OCI-LY1 (cell line): ENCODE data around the gene GFPT2.
"Not testable (repeated sequence)": the region's sequence is repeated elsewhere in the genome, so short reads cannot be mapped to it uniquely, and the experiment has no call there.

Source experiments
- H2AFZ ChIP-seq: fragments of 200-600 bp; sonication (generic), shearing (Covaris generic); 2 replicates; pipeline ENCODE4 v1.6.0; 2014; ENCODE audit warnings: antibody characterized with exemption, mild to moderate bottlenecking, low read length
- H3F3A ChIP-seq: fragments of 200-600 bp; sonication (generic), shearing (Covaris generic); 2 replicates; pipeline ENCODE4 v1.6.0; 2014; ENCODE audit warnings: mild to moderate bottlenecking, antibody characterized with exemption, low read length, moderate library complexity; ENCODE audit not compliant: insufficient read depth
- H3K27ac ChIP-seq: fragments of 200-600 bp; sonication (generic); 2 replicates; pipeline ENCODE4 v1.5.1; 2014; ENCODE audit warnings: low read length, mixed run types, mild to moderate bottlenecking, low read depth; ENCODE audit not compliant: poor library complexity, severe bottlenecking
- H3K27me3 ChIP-seq: fragments of 200-600 bp; sonication (generic); 2 replicates; pipeline ENCODE4 v1.6.0; 2014; ENCODE audit warnings: antibody characterized with exemption, mild to moderate bottlenecking, low read length, moderate library complexity; ENCODE audit not compliant: insufficient read depth
- H3K36me3 ChIP-seq: fragments of 200-600 bp; sonication (generic); 2 replicates; pipeline ENCODE4 v1.6.1; 2014; ENCODE audit warnings: mild to moderate bottlenecking, antibody characterized with exemption, low read length, moderate library complexity, mixed read lengths; ENCODE audit not compliant: insufficient read depth
- H3K4me1 ChIP-seq: fragments of 200-600 bp; sonication (generic); 2 replicates; pipeline ENCODE4 v1.5.1; 2014; ENCODE audit warnings: mild to moderate bottlenecking, low read length, moderate library complexity; ENCODE audit not compliant: insufficient read depth, severe bottlenecking
- H3K4me2 ChIP-seq: fragments of 200-600 bp; sonication (generic), shearing (Covaris generic); 2 replicates; pipeline ENCODE4 v1.6.1; 2014; ENCODE audit warnings: low read length
- H3K4me3 ChIP-seq: fragments of 200-600 bp; sonication (generic); 2 replicates; pipeline ENCODE4 v1.5.1; 2014; ENCODE audit warnings: low read length, low read depth, mild to moderate bottlenecking, mixed read lengths; ENCODE audit not compliant: poor library complexity, severe bottlenecking
- H3K79me2 ChIP-seq: fragments of 200-600 bp; shearing (Covaris generic); 2 replicates; pipeline ENCODE4 v1.6.1; 2016; ENCODE audit warnings: mixed run types, low read length, mixed read lengths; ENCODE audit not compliant: insufficient read depth
- H3K9ac ChIP-seq: fragments of 200-600 bp; sonication (generic), shearing (Covaris generic); 2 replicates; pipeline ENCODE4 v1.6.1; 2014; ENCODE audit warnings: mild to moderate bottlenecking, low read length, mixed read lengths
- H3K9me2 ChIP-seq: fragments of 200-600 bp; sonication (generic), shearing (Covaris generic); 2 replicates; pipeline ENCODE4 v1.6.1; 2014; ENCODE audit warnings: low read depth, mild to moderate bottlenecking, low read length, mixed read lengths
- H3K9me3 ChIP-seq: fragments of 200-600 bp; shearing (Covaris generic); 2 replicates; pipeline ENCODE4 v1.6.1; 2014; ENCODE audit warnings: low read length, mixed read lengths
- H4K20me1 ChIP-seq: fragments of 200-600 bp; sonication (generic), shearing (Covaris generic); 2 replicates; pipeline ENCODE4 v1.6.0; 2016; ENCODE audit warnings: mild to moderate bottlenecking, low read length; ENCODE audit not compliant: insufficient read depth
- CTCF ChIP-seq: fragments of 200-600 bp; sonication (generic), shearing (Covaris generic); IDR thresholded peaks from 2 replicates; pipeline ENCODE4 v1.5.1; 2017; ENCODE audit warnings: mild to moderate bottlenecking, antibody characterized with exemption, low read length, moderate library complexity, mixed read lengths
- EZH2 ChIP-seq: fragments of 200-600 bp; sonication (generic), shearing (Covaris generic); IDR thresholded peaks from 2 replicates; pipeline ENCODE4 v1.8.0; 2017; ENCODE audit warnings: borderline replicate concordance, mixed run types, mild to moderate bottlenecking, antibody characterized with exemption, low read length, moderate library complexity, mixed read lengths

GFPT2 gene

GRCh38 chr5:180301253-180301652 lies 51.9 kb downstream of the GFPT2 start:
- no peaks in the 10 kb centered on the region for H4K20me1 ChIP-seq
- H3K27ac ChIP-seq, result no peak overlapping the region
- peaks cover 5% of the 10 kb centered on the region; the same call in 1 of the 2 replicates for H3K27me3 ChIP-seq
- H3K79me2 ChIP-seq, result no peaks in the 10 kb centered on the region
- no peak overlapping the region for H3K9ac ChIP-seq
- H3F3A ChIP-seq, result no peaks in the 10 kb centered on the region
- TF ChIP-seq EZH2 (no peak), CTCF (no peak)
- H3K4me3 ChIP-seq, result no peak overlapping the region
- H3K36me3 ChIP-seq, result no peaks in the 10 kb centered on the region
- H3K4me1 ChIP-seq, result peaks cover 7% of the 10 kb centered on the region
- H3K9me2 ChIP-seq, result no peaks in the 10 kb centered on the region
- no peak overlapping the region for H3K4me2 ChIP-seq
- no peaks in the 10 kb centered on the region for H3K9me3 ChIP-seq
- H2AFZ ChIP-seq, result no peak overlapping the region

- H3K27me3 ChIP-seq, result peaks cover 5% of the 10 kb centered on the region; the same call in 1 of the 2 replicates
- peaks cover 16% of the 10 kb centered on the region for H3K4me1 ChIP-seq
- H3K9ac ChIP-seq, result no peak overlapping the region
- no peaks in the 10 kb centered on the region for H4K20me1 ChIP-seq
- no peaks in the 10 kb centered on the region for H3K36me3 ChIP-seq
- no peaks in the 10 kb centered on the region for H3K79me2 ChIP-seq
- no peak overlapping the region for H2AFZ ChIP-seq
- TF ChIP-seq CTCF, result no peak
- TF ChIP-seq EZH2, result no peak
- no peaks in the 10 kb centered on the region for H3K9me3 ChIP-seq
- H3K27ac ChIP-seq, result no peak overlapping the region
- no peak overlapping the region for H3K4me3 ChIP-seq
- H3K4me2 ChIP-seq, result no peak overlapping the region
- no peaks in the 10 kb centered on the region for H3F3A ChIP-seq
- no peaks in the 10 kb centered on the region for H3K9me2 ChIP-seq
Observed at GRCh38 chr5:180299526-180299925, 53.6 kb downstream of the GFPT2 start.

- not testable (repeated sequence) for H3K9me3 ChIP-seq, H3K9me2 ChIP-seq, H3K79me2 ChIP-seq, H3K36me3 ChIP-seq, H4K20me1 ChIP-seq, H3F3A ChIP-seq, H3K27me3 ChIP-seq, H3K27ac ChIP-seq, H3K9ac ChIP-seq, H3K4me3 ChIP-seq, H3K4me2 ChIP-seq, H2AFZ ChIP-seq
- H3K4me1 ChIP-seq, result peaks cover 22% of the 10 kb centered on the region
Observed at GRCh38 chr5:180299014-180299413, 54.1 kb downstream of the GFPT2 start.

- Histone ChIP-seq H3K9me3 (no peaks in the 10 kb centered on the region), H3K9me2 (no peaks in the 10 kb centered on the region), H2AFZ (no peak overlapping the region), H3K4me3 (no peak overlapping the region), H3K4me1 (peaks cover 32% of the 10 kb centered on the region), H3K9ac (no peak overlapping the region), H3K27ac (no peak overlapping the region), H3K4me2 (no peak overlapping the region), H3K79me2 (no peaks in the 10 kb centered on the region), H3K36me3 (no peaks in the 10 kb centered on the region), H3F3A (no peaks in the 10 kb centered on the region), H4K20me1 (no peaks in the 10 kb centered on the region), H3K27me3 (peaks cover 5% of the 10 kb centered on the region; the same call in 1 of the 2 replicates)
- TF ChIP-seq EZH2, result no peak
- TF ChIP-seq CTCF, result no peak
Observed at GRCh38 chr5:180297587-180298282, 55.4 kb downstream of the GFPT2 start.
